ENCODE data around the gene ZNHIT2.

DNA sequence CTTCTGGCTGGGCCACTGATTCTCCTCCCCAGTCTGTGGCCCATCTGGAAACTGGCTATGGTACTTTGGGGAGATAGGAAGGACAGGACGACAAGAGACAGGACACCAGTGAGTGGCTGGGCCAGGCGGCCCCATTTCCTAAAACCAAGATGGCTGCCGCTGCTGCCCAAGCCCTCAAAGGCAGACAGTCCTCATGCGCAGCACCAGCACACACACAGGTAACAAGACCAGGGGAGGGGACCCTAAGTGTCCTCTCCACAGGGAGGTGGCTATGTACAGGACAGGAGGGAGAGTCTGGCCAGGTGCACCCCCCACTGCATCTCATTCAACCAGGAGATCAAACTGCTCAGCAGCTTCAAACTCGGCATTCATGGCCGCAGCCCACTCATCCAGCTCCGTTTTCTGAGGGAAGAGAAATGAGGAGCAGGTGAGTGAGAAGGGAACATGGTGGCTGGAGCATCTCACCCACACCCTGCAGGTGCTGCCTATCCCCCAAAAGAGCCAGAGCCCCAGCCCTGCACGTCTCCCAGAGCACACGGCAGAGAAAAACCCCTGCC lies 38.6 kb downstream of the ZNHIT2 start:
- TF ChIP-seq, protein P1, sequence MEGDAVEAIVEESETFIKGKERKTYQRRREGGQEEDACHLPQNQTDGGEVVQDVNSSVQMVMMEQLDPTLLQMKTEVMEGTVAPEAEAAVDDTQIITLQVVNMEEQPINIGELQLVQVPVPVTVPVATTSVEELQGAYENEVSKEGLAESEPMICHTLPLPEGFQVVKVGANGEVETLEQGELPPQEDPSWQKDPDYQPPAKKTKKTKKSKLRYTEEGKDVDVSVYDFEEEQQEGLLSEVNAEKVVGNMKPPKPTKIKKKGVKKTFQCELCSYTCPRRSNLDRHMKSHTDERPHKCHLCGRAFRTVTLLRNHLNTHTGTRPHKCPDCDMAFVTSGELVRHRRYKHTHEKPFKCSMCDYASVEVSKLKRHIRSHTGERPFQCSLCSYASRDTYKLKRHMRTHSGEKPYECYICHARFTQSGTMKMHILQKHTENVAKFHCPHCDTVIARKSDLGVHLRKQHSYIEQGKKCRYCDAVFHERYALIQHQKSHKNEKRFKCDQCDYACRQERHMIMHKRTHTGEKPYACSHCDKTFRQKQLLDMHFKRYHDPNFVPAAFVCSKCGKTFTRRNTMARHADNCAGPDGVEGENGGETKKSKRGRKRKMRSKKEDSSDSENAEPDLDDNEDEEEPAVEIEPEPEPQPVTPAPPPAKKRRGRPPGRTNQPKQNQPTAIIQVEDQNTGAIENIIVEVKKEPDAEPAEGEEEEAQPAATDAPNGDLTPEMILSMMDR (conservative IDR thresholded peaks at IDR 0.05; ENCODE audit: low read length), result no peak
- TF ChIP-seq EZH2phosphoT487 (IDR thresholded peaks at IDR 0.05; ENCODE audit: borderline replicate concordance, low read depth, low read length), result no peak
